Measurements from ENCODE around the gene LIMS3.
"Not testable (repeated sequence)": the region's sequence is repeated elsewhere in the genome, so short reads cannot be mapped to it uniquely, and the experiment has no call there.

Gene LIMS3, protein sequence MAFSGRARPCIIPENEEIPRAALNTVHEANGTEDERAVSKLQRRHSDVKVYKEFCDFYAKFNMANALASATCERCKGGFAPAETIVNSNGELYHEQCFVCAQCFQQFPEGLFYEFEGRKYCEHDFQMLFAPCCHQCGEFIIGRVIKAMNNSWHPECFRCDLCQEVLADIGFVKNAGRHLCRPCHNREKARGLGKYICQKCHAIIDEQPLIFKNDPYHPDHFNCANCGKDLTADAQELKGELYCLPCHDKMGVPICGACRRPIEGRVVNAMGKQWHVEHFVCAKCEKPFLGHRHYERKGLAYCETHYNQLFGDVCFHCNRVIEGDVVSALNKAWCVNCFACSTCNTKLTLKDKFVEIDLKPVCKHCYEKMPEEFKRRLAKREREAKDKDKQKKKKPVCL

GRCh38 chr2:109898462-109899336, at the start of gene LIMS3:
TSS of gene LIMS3 (plus strand) at chr2:109898688. CDS start at chr2:109898729, 41 bp downstream.
- DNase-seq = not testable (repeated sequence)

- not testable (repeated sequence) for DNase-seq
These were observed 27.2 kb upstream of the LIMS3 start for GRCh38 chr2:109871129-109871751.

GRCh38 chr2:109876625-109877024, 21.9 kb upstream of the LIMS3 start:
- DNase-seq = not testable (repeated sequence)

- not testable (repeated sequence) for DNase-seq
These were observed 16.4 kb upstream of the LIMS3 start for GRCh38 chr2:109882112-109882511.

DNA sequence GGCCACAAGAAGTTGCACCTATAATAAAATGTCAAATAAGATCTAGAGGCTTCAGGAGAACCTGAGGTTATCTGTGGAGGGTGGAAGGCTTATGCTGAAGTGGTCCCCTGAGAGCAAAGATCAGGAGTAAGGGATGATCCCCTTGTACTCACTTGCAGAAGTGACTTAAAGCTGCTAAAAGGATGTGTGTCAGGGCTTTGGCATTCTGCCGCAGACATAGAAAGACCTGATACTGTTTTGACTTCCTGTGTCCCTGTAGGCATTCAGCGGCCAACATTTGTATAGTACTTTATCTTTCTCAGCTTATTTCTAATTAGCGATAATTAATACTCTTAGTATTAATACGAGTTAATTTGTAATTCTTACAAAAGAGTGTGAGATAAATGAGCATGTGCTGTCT, 10.1 kb upstream of the LIMS3 start:
- DNase-seq = not testable (repeated sequence)

GRCh38 chr2:109889909-109890308, 8.6 kb upstream of the LIMS3 start:
- not testable (repeated sequence) for DNase-seq

DNA sequence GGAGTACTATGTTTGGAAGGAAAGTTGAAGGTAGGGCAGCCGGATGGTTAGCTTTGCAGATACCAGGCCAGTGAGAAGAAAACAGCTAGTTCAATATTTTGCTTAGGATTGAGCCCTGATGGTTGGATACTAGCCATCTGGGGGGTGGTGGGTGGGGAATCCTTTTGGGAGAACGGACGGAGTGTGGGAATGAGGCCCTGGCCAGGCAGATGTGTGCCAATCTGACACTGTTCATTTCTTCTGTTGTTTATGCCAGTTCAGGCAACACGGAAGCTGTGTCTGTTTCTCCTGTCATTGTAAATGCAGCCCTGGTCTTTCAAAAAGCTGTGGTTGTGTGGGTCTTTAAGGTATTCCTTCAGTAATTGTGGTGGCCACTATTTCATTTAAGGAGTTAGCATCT, 7.5 kb upstream of the LIMS3 start:
- DNase-seq = not testable (repeated sequence)

DNA sequence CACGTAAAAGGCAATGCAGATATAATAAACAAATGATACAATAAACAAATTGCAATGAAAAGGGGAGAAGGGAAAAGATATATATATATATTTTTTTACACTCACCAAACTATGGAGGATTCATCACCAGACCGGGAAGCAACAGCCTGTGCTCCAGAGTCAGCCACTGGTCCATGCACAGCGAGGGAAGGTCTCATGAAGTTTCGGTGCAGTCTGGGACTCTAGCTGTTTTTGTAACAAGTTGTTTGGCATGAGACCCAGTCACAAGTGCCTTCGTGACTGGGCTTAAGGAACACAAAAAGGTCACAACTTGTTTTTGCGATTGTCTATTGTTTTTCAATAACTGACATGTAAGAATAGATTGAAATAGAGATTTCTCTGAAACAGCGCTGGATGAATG, 4.8 kb upstream of the LIMS3 start:
- not testable (repeated sequence) for DNase-seq

- DNase-seq = not testable (repeated sequence)
These were observed 4.3 kb upstream of the LIMS3 start for GRCh38 chr2:109894141-109894540.

GRCh38 chr2:109895090-109895869, 3.2 kb upstream of the LIMS3 start:
- DNase-seq = not testable (repeated sequence)

DNA sequence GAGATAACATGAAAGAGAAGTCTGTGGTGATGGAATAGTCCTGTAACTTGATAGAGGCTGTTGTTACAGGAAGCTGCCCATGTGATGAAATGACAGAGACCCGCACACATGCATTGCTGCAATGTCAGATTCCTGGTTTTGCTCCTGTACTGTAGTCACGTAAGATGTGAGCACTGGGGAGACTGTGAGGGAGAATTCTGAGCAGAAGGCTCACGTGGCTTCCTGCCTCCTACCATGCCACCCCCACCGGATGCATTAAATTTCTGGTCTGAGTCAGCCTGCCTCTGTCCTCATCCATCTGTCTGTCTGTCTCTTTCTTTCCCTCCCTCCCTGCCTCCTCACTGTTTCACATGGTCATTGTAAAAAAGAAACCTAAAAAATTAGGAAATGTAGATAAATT, 2.3 kb upstream of the LIMS3 start:
- DNase-seq = not testable (repeated sequence)

DNA sequence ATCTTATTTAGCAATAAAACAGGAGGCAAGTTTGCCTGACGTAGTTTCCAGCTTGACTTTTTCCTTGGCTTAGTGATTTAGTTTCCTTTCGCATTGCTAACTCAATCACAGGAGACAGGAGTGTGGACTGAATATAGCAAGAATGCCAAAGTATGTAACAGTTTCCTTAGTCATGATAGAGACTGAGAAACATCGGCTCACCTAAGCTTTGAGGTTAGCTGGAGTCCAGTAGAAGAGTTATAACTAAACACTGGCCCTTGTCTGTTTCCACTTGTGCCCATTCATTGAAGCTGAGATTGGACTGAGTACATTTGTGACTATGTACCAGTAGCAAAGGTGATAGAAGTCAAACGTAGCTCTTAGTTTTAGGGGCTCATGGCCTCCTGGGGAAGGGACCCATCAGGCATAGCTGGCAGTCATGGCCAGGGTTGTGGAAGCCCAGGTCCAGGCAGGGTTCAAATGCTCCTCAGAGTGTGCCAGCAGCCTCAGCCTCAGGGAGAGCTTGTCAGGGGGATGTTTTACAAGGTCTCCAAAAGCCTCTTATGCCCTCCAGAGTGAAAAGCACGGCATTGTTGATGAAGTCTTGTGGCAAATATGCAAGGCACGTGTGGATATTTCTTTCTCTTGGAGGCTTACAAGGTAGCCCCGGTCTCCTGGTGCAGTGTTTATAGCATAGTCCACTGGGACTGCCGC, 573 bp upstream of the LIMS3 start:
- DNase-seq = not testable (repeated sequence)

- not testable (repeated sequence) for DNase-seq
These were observed 7.3 kb downstream of the LIMS3 start for GRCh38 chr2:109905796-109906195.

GRCh38 chr2:109908626-109909025, 10.1 kb downstream of the LIMS3 start:
- DNase-seq = not testable (repeated sequence)

GRCh38 chr2:109910789-109911188, 12.3 kb downstream of the LIMS3 start:
- DNase-seq = not testable (repeated sequence)

DNA sequence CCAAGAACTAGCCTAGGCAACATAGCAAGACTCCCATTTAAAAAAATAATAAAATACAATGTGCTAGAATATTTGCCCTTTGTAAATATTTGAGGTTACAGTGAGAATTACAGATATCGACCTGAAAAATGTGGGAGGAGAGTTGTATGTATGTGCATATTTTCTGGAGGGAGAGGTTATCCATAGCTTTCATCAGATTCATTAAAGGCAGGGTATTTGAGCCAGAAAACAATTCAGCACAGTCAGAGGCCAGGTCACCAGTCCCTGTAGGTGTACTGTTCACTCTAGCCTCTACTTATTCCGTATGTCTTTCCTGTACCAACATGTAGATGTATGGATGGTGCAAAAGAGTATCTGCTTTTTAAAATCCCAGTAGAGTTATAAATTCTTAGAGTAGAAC, 15.4 kb downstream of the LIMS3 start:
- not testable (repeated sequence) for DNase-seq

DNA sequence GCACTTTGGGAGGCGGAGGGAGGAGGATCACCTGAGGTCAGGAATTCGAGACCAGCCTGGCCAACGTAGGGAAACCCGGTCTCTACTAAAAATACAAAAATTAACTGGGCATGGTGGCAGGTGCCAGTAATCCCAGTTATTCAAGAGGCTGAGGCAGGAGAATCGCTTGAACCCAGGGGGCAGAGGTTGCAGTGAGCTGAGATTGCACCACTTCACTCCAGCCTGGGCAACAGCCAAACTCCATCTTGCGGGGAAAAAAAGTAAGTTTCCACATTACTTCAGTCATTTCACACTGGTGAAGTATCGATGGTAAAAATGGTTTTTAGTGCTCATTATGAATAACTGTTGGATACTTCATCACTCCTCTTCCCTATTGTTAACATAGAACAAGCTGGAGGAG, 16.1 kb downstream of the LIMS3 start:
- DNase-seq = not testable (repeated sequence)

- not testable (repeated sequence) for DNase-seq
These were observed 17.3 kb downstream of the LIMS3 start for GRCh38 chr2:109915830-109916229.

DNA sequence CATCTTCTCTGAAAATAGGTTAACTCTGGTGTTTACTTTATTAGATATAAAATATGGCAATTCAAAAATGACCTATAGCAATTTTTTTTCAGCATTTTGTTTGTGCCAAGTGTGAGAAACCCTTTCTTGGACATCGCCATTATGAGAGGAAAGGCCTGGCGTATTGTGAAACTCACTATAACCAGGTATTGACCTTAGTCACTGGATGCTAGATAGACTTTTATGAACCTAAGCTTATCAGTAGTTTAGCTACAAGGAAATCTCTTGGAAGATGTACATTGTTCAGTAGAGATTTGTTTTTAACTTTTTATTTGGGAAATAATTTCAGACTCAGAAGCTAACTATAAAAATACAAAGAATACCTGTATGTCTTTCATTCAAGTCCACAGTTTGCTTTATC, 21.7 kb downstream of the LIMS3 start:
- not testable (repeated sequence) for DNase-seq

DNA sequence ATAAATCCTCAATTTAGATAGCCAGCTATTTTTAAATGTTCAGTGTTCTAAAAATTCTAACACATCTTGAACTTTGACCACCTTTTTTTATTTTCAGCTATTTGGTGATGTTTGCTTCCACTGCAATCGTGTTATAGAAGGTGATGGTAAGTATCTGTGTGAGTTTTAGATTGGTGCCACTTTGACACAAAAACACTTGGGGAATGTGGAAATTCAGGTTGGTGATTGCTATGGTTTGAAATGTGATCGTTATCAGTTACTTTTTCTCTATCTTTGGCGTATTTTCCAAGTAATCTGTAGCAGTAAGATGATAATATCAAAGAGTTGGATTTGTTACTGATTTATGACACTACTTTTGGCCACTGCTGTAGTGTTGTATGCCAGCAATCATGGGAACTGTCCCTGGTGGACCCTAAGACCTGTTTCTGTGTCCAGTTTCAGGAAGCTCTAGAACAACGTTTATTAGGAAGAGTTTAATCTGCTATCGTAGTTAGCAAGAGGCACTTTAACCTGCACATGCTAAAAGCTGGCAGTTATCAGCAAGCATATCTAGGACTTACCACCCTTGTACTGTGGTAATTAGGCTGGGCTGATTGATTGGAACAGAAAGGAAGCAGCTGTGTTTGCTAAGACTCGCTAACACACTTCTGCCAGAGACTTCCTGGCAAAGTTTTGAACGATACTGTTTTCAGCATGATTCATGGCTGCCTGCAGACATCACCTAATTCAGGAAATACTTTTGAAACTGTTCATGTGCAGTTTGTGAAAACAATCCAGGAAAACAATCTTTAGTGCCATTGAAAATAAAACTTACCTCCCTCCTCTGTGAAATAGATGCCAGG, 23.3 kb downstream of the LIMS3 start:
- not testable (repeated sequence) for DNase-seq

- not testable (repeated sequence) for DNase-seq
These were observed 26.0 kb downstream of the LIMS3 start for GRCh38 chr2:109924481-109924880.
